IMR-90 (cell line): ENCODE results near the gene FOXO6. TPM values are rescaled to one million over a fixed set of nuclear protein-coding genes. Genes with fewer than 3 reads are reported as not detected.

Experiments
- ATAC-seq: fragments of 200-7000 bp; cut with Tn5 transposase; 2 replicates; pipeline ENCODE4 v1.9.1; 2020; ENCODE audit warnings: low read depth, mild to moderate bottlenecking, moderate library complexity
- BruUV-seq: library from RNA; stranded (reverse); fragments of 400-500 nt; replicated peaks from 2 replicates; lab custom pipeline; 2021; lab: Mats Ljungman, UMichigan
- CTCF ChIA-PET: fragments of 300-600 bp; formaldehyde crosslinking; extraction: SDS; loops from one replicate; lab custom pipeline; 2021; ENCODE audit warnings: antibody characterized with exemption; lab: Yijun Ruan, JAX
- POLR2A ChIA-PET: fragments of 300-600 bp; sonication (Branson Sonifier 250); formaldehyde crosslinking; loops from one replicate; lab custom pipeline; 2022; ENCODE audit warnings: antibody characterized with exemption; ENCODE audit not compliant: unreplicated experiment; lab: Charles Lee
- DNase-seq: peaks from one replicate; pipeline ENCODE4 v3.0.0; 2013
- H2AFZ ChIP-seq: replicated peaks from 2 replicates; pipeline ENCODE3; 2013; ENCODE audit warnings: low read length, mild to moderate bottlenecking; ENCODE audit not compliant: poor library complexity
- H2AK5ac ChIP-seq: 2 replicates; pipeline ENCODE4 v1.6.1; 2013; ENCODE audit warnings: low read depth, low read length, inconsistent platforms
- H2AK9ac ChIP-seq: replicated peaks from 2 replicates; pipeline ENCODE3; 2013; ENCODE audit warnings: mild to moderate bottlenecking, low read depth, low read length, moderate library complexity; ENCODE audit not compliant: poor library complexity
- H2BK120ac ChIP-seq: 2 replicates; pipeline ENCODE4 v1.6.1; 2013; ENCODE audit warnings: low read depth, low read length, inconsistent platforms
- H2BK15ac ChIP-seq: 3 replicates; pipeline ENCODE4 v1.6.1; 2013; ENCODE audit warnings: low read depth, low read length, inconsistent platforms
- H2BK20ac ChIP-seq: 2 replicates; pipeline ENCODE4 v1.6.1; 2013; ENCODE audit warnings: low read depth, mild to moderate bottlenecking, inconsistent platforms, low read length, moderate library complexity
- H2BK5ac ChIP-seq: 2 replicates; pipeline ENCODE4 v1.6.1; 2013; ENCODE audit warnings: mild to moderate bottlenecking, low read depth, low read length, inconsistent platforms; ENCODE audit not compliant: poor library complexity, severe bottlenecking
- H3K14ac ChIP-seq: replicated peaks from 2 replicates; pipeline ENCODE4 v1.6.1; 2013; ENCODE audit warnings: low read depth, low read length, inconsistent platforms
- H3K18ac ChIP-seq: 2 replicates; pipeline ENCODE4 v1.6.1; 2013; ENCODE audit warnings: low read depth, low read length, control low read depth
- H3K23ac ChIP-seq: 2 replicates; pipeline ENCODE4 v1.6.1; 2013; ENCODE audit warnings: low read depth, low read length, inconsistent platforms
- H3K27ac ChIP-seq: 2 replicates; pipeline ENCODE4 v1.5.1; 2013; ENCODE audit warnings: mild to moderate bottlenecking, control low read depth, low read length; ENCODE audit not compliant: insufficient read depth
- H3K27me3 ChIP-seq: 2 replicates; pipeline ENCODE4 v1.6.1; 2013; ENCODE audit warnings: low read length; ENCODE audit not compliant: control insufficient read depth, insufficient read depth
- H3K36me3 ChIP-seq: 2 replicates; pipeline ENCODE4 v1.6.1; 2013; ENCODE audit warnings: low read length, mixed read lengths; ENCODE audit not compliant: control insufficient read depth, insufficient read depth
- H3K4ac ChIP-seq: 2 replicates; pipeline ENCODE4 v1.6.1; 2013; ENCODE audit warnings: low read depth, low read length, inconsistent platforms
- H3K4me1 ChIP-seq: 2 replicates; pipeline ENCODE4 v1.6.1; 2013; ENCODE audit warnings: low read length, mixed read lengths; ENCODE audit not compliant: control insufficient read depth, insufficient read depth
- H3K4me2 ChIP-seq: 2 replicates; pipeline ENCODE4 v1.6.1; 2013; ENCODE audit warnings: low read depth, mild to moderate bottlenecking, control low read depth, low read length, moderate library complexity
- H3K4me3 ChIP-seq: 2 replicates; pipeline ENCODE4 v1.5.1; 2013; ENCODE audit warnings: low read depth, mild to moderate bottlenecking, control low read depth, low read length, moderate library complexity; ENCODE audit not compliant: insufficient read depth
- H3K56ac ChIP-seq: 2 replicates; pipeline ENCODE4 v1.6.1; 2013; ENCODE audit warnings: low read length, inconsistent platforms; ENCODE audit not compliant: insufficient read depth; ENCODE audit errors: extremely low read depth
- H3K79me1 ChIP-seq, 2 experiments: 2 replicates each; pipeline ENCODE4 v1.6.1; 2013; ENCODE audit warnings: low read length in 2 of 2, inconsistent platforms in 1 of 2, low read depth in 1 of 2
- H3K9ac ChIP-seq: 2 replicates; pipeline ENCODE4 v1.6.1; 2013; ENCODE audit warnings: low read depth, low read length, control low read depth
- H3K9me1 ChIP-seq: 2 replicates; pipeline ENCODE4 v1.6.1; 2013; ENCODE audit warnings: low read length, inconsistent platforms; ENCODE audit not compliant: insufficient read depth
- H3K9me3 ChIP-seq: 2 replicates; pipeline ENCODE4 v1.6.1; 2013; ENCODE audit warnings: low read length; ENCODE audit not compliant: control insufficient read depth, insufficient read depth
- H4K20me1 ChIP-seq: 2 replicates; pipeline ENCODE4 v1.6.1; 2013; ENCODE audit warnings: low read length, inconsistent platforms; ENCODE audit not compliant: insufficient read depth
- H4K5ac ChIP-seq: 2 replicates; pipeline ENCODE4 v1.6.1; 2013; ENCODE audit warnings: mild to moderate bottlenecking, low read depth, low read length, control low read depth
- H4K8ac ChIP-seq, 2 experiments: 2 replicates each; pipeline ENCODE4 v1.6.1; 2013; ENCODE audit warnings: low read depth in 2 of 2, low read length in 2 of 2, control low read depth in 1 of 2, inconsistent platforms in 1 of 2
- H4K91ac ChIP-seq: 2 replicates; pipeline ENCODE4 v1.6.1; 2013; ENCODE audit warnings: low read depth, low read length, inconsistent platforms; ENCODE audit not compliant: insufficient read depth
- BHLHE40 ChIP-seq: fragments of 150-350 bp; IDR thresholded peaks from 2 replicates; pipeline ENCODE4 v1.6.1; 2016; ENCODE audit warnings: mild to moderate bottlenecking, low read depth, low read length
- CEBPB ChIP-seq: IDR thresholded peaks from 2 replicates; pipeline ENCODE4 v1.6.1; 2012; ENCODE audit warnings: low read depth, low read length, improper control_type of control experiment
- CHD1 ChIP-seq: IDR thresholded peaks from 2 replicates; pipeline ENCODE4 v1.6.1; 2012; ENCODE audit warnings: low read depth, low read length, improper control_type of control experiment
- ELK1 ChIP-seq: fragments of 150-350 bp; IDR thresholded peaks from 2 replicates; pipeline ENCODE4 v1.6.1; 2016; ENCODE audit warnings: low read depth, mild to moderate bottlenecking, low read length, moderate library complexity, borderline replicate concordance
- MAFK ChIP-seq: IDR thresholded peaks from 2 replicates; pipeline ENCODE4 v1.6.1; 2012; ENCODE audit warnings: low read depth, low read length, improper control_type of control experiment
- MAZ ChIP-seq: IDR thresholded peaks from 2 replicates; pipeline ENCODE4 v1.6.1; 2012; ENCODE audit warnings: low read depth, mild to moderate bottlenecking, low read length, improper control_type of control experiment, moderate library complexity, borderline replicate concordance
- MXI1 ChIP-seq: IDR thresholded peaks from 2 replicates; pipeline ENCODE4 v1.6.1; 2012; ENCODE audit warnings: low read depth, mild to moderate bottlenecking, low read length, moderate library complexity, borderline replicate concordance
- POLR2A ChIP-seq: IDR thresholded peaks from 2 replicates; pipeline ENCODE4 v1.6.1; 2012; ENCODE audit warnings: mild to moderate bottlenecking, low read depth, low read length
- SMC3 ChIP-seq: fragments of 150-350 bp; IDR thresholded peaks from 2 replicates; pipeline ENCODE4 v1.6.1; 2016; ENCODE audit warnings: low read depth, mild to moderate bottlenecking, antibody characterized with exemption, low read length, moderate library complexity
- USF2 ChIP-seq: fragments of 150-350 bp; IDR thresholded peaks from 2 replicates; pipeline ENCODE4 v1.6.1; 2017; ENCODE audit warnings: mild to moderate bottlenecking, antibody characterized with exemption, low read length, low read depth
- WGBS, 2 experiments: methylation state at CpG; one replicate each; pipeline versions ENCODE4 v1.1.5 to v1.1.7; 2013; ENCODE audit warnings: missing lambda C conversion rate in 2 of 2; ENCODE audit not compliant: insufficient read length in 1 of 2; ENCODE audit errors: extremely low coverage in 2 of 2; 5-methylcytosine and 5-hydroxymethylcytosine counted together
- dilution Hi-C: fragments of 300-500 bp; cut with HindIII; formaldehyde crosslinking; loops from one replicate; pipeline ENCODE4 v1.14.3; 2018; ENCODE audit warnings: low sequenced_read_pairs; ENCODE audit not compliant: unreplicated experiment
- in situ Hi-C: fragments of 300-500 bp; cut with MboI; formaldehyde crosslinking; loops from 3 replicates; pipeline ENCODE4 v1.14.3; 2019; ENCODE audit warnings: low sequenced_read_pairs, inconsistent platforms, mixed read lengths
- intact Hi-C: fragments of 100-400 bp; cut with micrococcal nuclease; formaldehyde crosslinking; loops from 2 replicates; pipeline ENCODE4 v1.10.0; 2022
- polyA plus RNA-seq, 3 experiments: library from polyadenylated mRNA; depleted of rRNA; stranded (reverse); fragments of >200 nt; gene quantifications; 2 replicates each; pipeline ENCODE4 v1.2.3, GENCODE V29; 2012; ENCODE audit warnings: low replicate concordance in 1 of 3
- total RNA-seq: library from RNA; depleted of rRNA; stranded (reverse); fragments of >200 nt; gene quantifications from 2 replicates; pipeline ENCODE4 v1.2.3, GENCODE V29; 2012

The FOXO6 gene
- total and polyA plus RNA-seq, 2 of the 4 experiments (the other 2 are of a cell fraction): not detected

GRCh38 chr1:41427122-41427913 lies 66.1 kb downstream of the FOXO6 start:
- H4K5ac ChIP-seq: no peak overlapping the region
- 44% methylated on average over 6 of the region's 20 CpGs; no CpG with 5 or more reads in 1 of the 2 experiments for WGBS, 2 experiments

More at GRCh38 chr1:41427122-41427913, 66.1 kb downstream of the FOXO6 start:
- no peak for TF ChIP-seq USF2
- no peak for TF ChIP-seq BHLHE40
- TF ChIP-seq POLR2A: no peak
- TF ChIP-seq ELK1: no peak
- TF ChIP-seq MXI1: no peak
- TF ChIP-seq CEBPB: no peak
- no peak for TF ChIP-seq SMC3
- no peak for TF ChIP-seq CHD1
- no peak for TF ChIP-seq MAZ
- TF ChIP-seq MAFK: no peak
- DNase-seq: no peak
- Histone ChIP-seq H3K4me3 (no peak overlapping the region), H3K14ac (no peak overlapping the region), H4K8ac (no peak overlapping the region), H2BK5ac (no peak overlapping the region), H3K4me2 (no peak overlapping the region), H3K9ac (no peak overlapping the region), H2BK15ac (no peak overlapping the region), H3K36me3 (no peaks in the 10 kb centered on the region), H4K91ac (no peak overlapping the region), H2AK5ac (no peak overlapping the region), H3K27ac (no peak overlapping the region), H2BK20ac (no peak overlapping the region), H4K20me1 (no peaks in the 10 kb centered on the region; the same call in 1 of the 2 replicates), H3K18ac (no peak overlapping the region), H2AK9ac (no peak overlapping the region), H3K4me1 (no peaks in the 10 kb centered on the region; the same call in 1 of the 2 replicates), H3K56ac (no peak overlapping the region), H3K4ac (no peak overlapping the region), H2AFZ (peak overlapping the region; percentile 1), H3K79me1 (no peaks in the 10 kb centered on the region), H3K9me1 (peaks cover 5% of the 10 kb centered on the region; the same call in 1 of the 2 replicates), H3K27me3 (peaks cover 8% of the 10 kb centered on the region; the same call in 1 of the 2 replicates), H3K9me3 (no peaks in the 10 kb centered on the region), H3K23ac (no peak overlapping the region), H2BK120ac (no peak overlapping the region)
- no peak for ATAC-seq
- in situ Hi-C loops (no loop called here), intact Hi-C loops (no loop called here), dilution Hi-C loops (no loop called here)
- ChIA-PET CTCF (no interaction called here), POLR2A (no interaction called here)
- no TSS peak for BruUV-seq
